Mammary epithelial cell (primary cell): Measurements from ENCODE around the gene HFM1.

Experiments used
- EZH2 ChIP-seq: IDR thresholded peaks from 2 replicates; pipeline ENCODE4 v1.6.1; 2012; ENCODE audit warnings: low read length, inconsistent platforms, borderline replicate concordance
- TF ChIP-seq, protein P1 (sequence below), 2 donors: IDR thresholded peaks in 1 of 2; conservative IDR thresholded peaks in 1 of 2; 2 replicates each; pipeline ENCODE4 v1.5.1; 2011 to 2012; ENCODE audit warnings: inconsistent platforms in 2 of 2, low read length in 2 of 2, mild to moderate bottlenecking in 2 of 2, control low read depth in 1 of 2, low read depth in 1 of 2; ENCODE audit not compliant: insufficient read depth in 1 of 2; ENCODE audit errors: extremely low read depth in 1 of 2

DNA sequence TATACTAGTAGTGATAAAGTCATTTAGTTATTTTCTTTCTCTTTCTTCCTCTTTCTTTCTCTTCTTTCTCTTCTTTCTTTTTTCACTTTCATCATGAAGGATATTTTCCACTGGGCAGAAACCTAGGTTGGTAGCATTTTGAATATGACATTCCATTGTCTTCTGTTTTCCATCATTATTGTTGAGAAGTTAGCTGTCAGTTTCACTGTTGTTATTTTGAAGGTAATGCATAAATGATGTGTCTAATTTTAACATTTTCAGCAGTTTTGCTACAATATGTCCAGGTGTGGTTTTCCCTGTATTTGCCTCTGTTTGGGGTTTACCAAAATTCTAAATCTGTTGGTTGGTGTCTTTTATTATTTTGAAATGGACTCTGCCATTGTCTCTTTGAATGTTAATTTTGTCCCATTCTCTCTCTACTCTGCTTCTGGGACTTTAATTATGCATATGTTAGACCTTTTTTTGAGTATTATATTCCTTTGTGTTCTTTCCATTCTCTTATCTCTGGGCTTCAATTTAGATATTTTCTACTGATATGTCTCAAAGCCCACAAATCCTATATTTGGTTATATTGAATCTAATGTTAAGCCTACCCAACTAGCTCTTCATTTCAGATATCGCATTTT, 96.7 kb downstream of the HFM1 start:
- TF ChIP-seq, protein P1, sequence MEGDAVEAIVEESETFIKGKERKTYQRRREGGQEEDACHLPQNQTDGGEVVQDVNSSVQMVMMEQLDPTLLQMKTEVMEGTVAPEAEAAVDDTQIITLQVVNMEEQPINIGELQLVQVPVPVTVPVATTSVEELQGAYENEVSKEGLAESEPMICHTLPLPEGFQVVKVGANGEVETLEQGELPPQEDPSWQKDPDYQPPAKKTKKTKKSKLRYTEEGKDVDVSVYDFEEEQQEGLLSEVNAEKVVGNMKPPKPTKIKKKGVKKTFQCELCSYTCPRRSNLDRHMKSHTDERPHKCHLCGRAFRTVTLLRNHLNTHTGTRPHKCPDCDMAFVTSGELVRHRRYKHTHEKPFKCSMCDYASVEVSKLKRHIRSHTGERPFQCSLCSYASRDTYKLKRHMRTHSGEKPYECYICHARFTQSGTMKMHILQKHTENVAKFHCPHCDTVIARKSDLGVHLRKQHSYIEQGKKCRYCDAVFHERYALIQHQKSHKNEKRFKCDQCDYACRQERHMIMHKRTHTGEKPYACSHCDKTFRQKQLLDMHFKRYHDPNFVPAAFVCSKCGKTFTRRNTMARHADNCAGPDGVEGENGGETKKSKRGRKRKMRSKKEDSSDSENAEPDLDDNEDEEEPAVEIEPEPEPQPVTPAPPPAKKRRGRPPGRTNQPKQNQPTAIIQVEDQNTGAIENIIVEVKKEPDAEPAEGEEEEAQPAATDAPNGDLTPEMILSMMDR (conservative IDR thresholded peaks at IDR 0.05 in 1 of 2, IDR thresholded peaks at IDR 0.05 in 1 of 2; ENCODE audit: extremely low read depth in 1 of 2, insufficient read depth in 1 of 2, low read depth in 1 of 2, low read length in 2 of 2) = no peak
- TF ChIP-seq EZH2 = no peak
